PC-9 (cell line): ENCODE data around the gene ERBB3. TPM values are rescaled to one million over a fixed set of nuclear protein-coding genes. Genes with fewer than 3 reads are reported as not detected.

ENCODE experiments used
- BruUV-seq: library from RNA; stranded (reverse); fragments of 400-500 nt; replicated peaks from 2 replicates; lab custom pipeline; 2021; lab: Mats Ljungman, UMichigan
- CTCF ChIA-PET: fragments of 300-600 bp; sonication (Branson Sonifier 250); formaldehyde crosslinking; loops from one replicate; lab custom pipeline; 2022; ENCODE audit warnings: antibody characterized with exemption; lab: Charles Lee
- POLR2A ChIA-PET: fragments of 300-600 bp; sonication (Branson Sonifier 250); formaldehyde crosslinking; loops from one replicate; lab custom pipeline; 2022; ENCODE audit warnings: antibody characterized with exemption; ENCODE audit not compliant: unreplicated experiment; lab: Charles Lee
- DNase-seq, 2 experiments: peaks; one replicate each; pipeline versions ENCODE4 v3.0.0 to v3.0.0-alpha.2; 2015 to 2022; ENCODE audit warnings: mixed read lengths in 1 of 2
- H2AFZ ChIP-seq: fragments of 200-600 bp; sonication (generic); 2 replicates; pipeline ENCODE4 v1.8.1; 2017; ENCODE audit warnings: antibody characterized with exemption
- H3F3A ChIP-seq: fragments of 200-600 bp; sonication (generic); 2 replicates; pipeline ENCODE4 v1.8.1; 2017; ENCODE audit warnings: antibody characterized with exemption, mild to moderate bottlenecking, low read depth; ENCODE audit not compliant: insufficient read depth
- H3K27ac ChIP-seq: fragments of 200-600 bp; sonication (generic); 2 replicates; pipeline ENCODE4 v1.6.1; 2016; ENCODE audit warnings: mixed run types
- H3K27me3 ChIP-seq: fragments of 200-600 bp; sonication (generic); 2 replicates; pipeline ENCODE4 v1.6.1; 2016; ENCODE audit warnings: low read depth, mixed run types; ENCODE audit not compliant: insufficient read depth
- H3K36me3 ChIP-seq: fragments of 200-600 bp; sonication (generic); 2 replicates; pipeline ENCODE4 v1.6.1; 2016; ENCODE audit warnings: low read depth, mixed run types
- H3K4me1 ChIP-seq: fragments of 200-600 bp; sonication (generic); replicated peaks from 2 replicates; pipeline ENCODE4 v1.6.1; 2016; ENCODE audit warnings: mixed run types; ENCODE audit not compliant: insufficient read depth
- H3K4me2 ChIP-seq: fragments of 200-600 bp; sonication (generic); 2 replicates; pipeline ENCODE4 v1.6.1; 2017; ENCODE audit warnings: mixed run types
- H3K4me3 ChIP-seq: fragments of 200-600 bp; sonication (generic); 2 replicates; pipeline ENCODE4 v1.6.1; 2016; ENCODE audit warnings: mixed run types
- H3K79me2 ChIP-seq: fragments of 200-600 bp; sonication (generic); 2 replicates; pipeline ENCODE4 v1.6.1; 2017; ENCODE audit warnings: low read depth, mixed run types
- H3K9me2 ChIP-seq: fragments of 200-600 bp; sonication (generic); 2 replicates; pipeline ENCODE4 v1.8.1; 2017; ENCODE audit warnings: mild to moderate bottlenecking; ENCODE audit not compliant: insufficient read depth
- H3K9me3 ChIP-seq: fragments of 200-600 bp; sonication (generic); 2 replicates; pipeline ENCODE4 v1.8.1; 2016; ENCODE audit warnings: low read depth; ENCODE audit not compliant: insufficient read depth
- H4K20me1 ChIP-seq: fragments of 200-600 bp; sonication (generic); 2 replicates; pipeline ENCODE4 v1.8.1; 2017; ENCODE audit not compliant: insufficient read depth
- CTCF ChIP-seq: fragments of 200-600 bp; sonication (generic); conservative IDR thresholded peaks from 2 replicates; pipeline ENCODE4 v1.6.1; 2017; ENCODE audit warnings: mixed run types, antibody characterized with exemption, mild to moderate bottlenecking, moderate library complexity
- EZH2 ChIP-seq: fragments of 200-600 bp; sonication (generic); IDR thresholded peaks from 2 replicates; pipeline ENCODE4 v1.8.0; 2017; ENCODE audit warnings: antibody characterized with exemption, low read depth
- intact Hi-C: fragments of 100-400 bp; cut with micrococcal nuclease; formaldehyde crosslinking; loops from one replicate; pipeline ENCODE4 v1.10.0; 2022; ENCODE audit not compliant: unreplicated experiment
- total RNA-seq: library from RNA; stranded (reverse); gene quantifications from 2 replicates; pipeline ENCODE4 v1.2.3, GENCODE V29; 2021

Gene ERBB3
- total RNA-seq, 1 experiment from 2014 or later = 127 TPM

GRCh38 chr12:56101045-56101444, 21.1 kb downstream of the ERBB3 start:
- POLR2A ChIA-PET = no interaction called here
- H3K9me2 ChIP-seq = no peaks in the 10 kb centered on the region
- 0 out of 2 replicates have a peak, but pooled peaks cover 4% of the 10 kb centered on the region for H3K36me3 ChIP-seq
- no peak overlapping the region for H3K4me2 ChIP-seq
- H4K20me1 ChIP-seq = peaks cover 5% of the 10 kb centered on the region; the same call in 1 of the 2 replicates
- H3K4me3 ChIP-seq = no peak overlapping the region
- TF ChIP-seq CTCF = no peak
- TF ChIP-seq EZH2 = no peak
- H3K4me1 ChIP-seq = peaks cover 17% of the 10 kb centered on the region
- no peaks in the 10 kb centered on the region for H3K9me3 ChIP-seq
- peaks cover 17% of the 10 kb centered on the region for H3K79me2 ChIP-seq
- no peak for DNase-seq
- CTCF ChIA-PET = no interaction called here
- intact Hi-C loops = no loop called here
- no peak overlapping the region for H3K27ac ChIP-seq
- no peaks in the 10 kb centered on the region for H3K27me3 ChIP-seq
- no peak overlapping the region for H2AFZ ChIP-seq
- H3F3A ChIP-seq = peaks cover 42% of the 10 kb centered on the region
- no TSS peak for BruUV-seq

DNA sequence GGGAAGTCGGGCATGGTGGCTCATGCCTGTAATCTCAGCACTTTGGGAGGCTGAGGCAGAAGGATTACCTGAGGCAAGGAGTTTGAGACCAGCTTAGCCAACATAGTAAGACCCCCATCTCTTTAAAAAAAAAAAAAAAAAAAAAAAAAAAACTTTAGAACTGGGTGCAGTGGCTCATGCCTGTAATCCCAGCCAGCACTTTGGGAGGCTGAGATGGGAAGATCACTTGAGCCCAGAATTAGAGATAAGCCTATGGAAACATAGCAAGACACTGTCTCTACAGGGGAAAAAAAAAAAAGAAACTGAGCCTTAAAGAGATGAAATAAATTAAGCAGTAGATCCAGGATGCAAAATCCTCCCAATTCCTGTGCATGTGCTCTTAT, 22.7 kb downstream of the ERBB3 start:
- TF ChIP-seq EZH2 (no peak), CTCF (no peak)
- Histone ChIP-seq H3K9me3 (no peaks in the 10 kb centered on the region), H3K4me2 (peak overlapping the region; percentile 82; the same call in 1 of the 2 replicates), H2AFZ (no peak overlapping the region), H3K4me1 (peaks cover 25% of the 10 kb centered on the region), H3K27ac (no peak overlapping the region; the same call in 1 of the 2 replicates), H3K9me2 (no peaks in the 10 kb centered on the region), H4K20me1 (peaks cover 15% of the 10 kb centered on the region), H3F3A (peaks cover 53% of the 10 kb centered on the region), H3K79me2 (peaks cover 33% of the 10 kb centered on the region), H3K4me3 (no peak overlapping the region), H3K36me3 (peaks cover 20% of the 10 kb centered on the region), H3K27me3 (no peaks in the 10 kb centered on the region)
- intact Hi-C loops = no loop called here
- CTCF ChIA-PET = no interaction called here
- POLR2A ChIA-PET = no interaction called here
- no TSS peak for BruUV-seq
- no peak for DNase-seq

GRCh38 chr12:56103066-56103711, 23.2 kb downstream of the ERBB3 start:
- no TSS peak for BruUV-seq
- CTCF ChIA-PET = no interaction called here

More at GRCh38 chr12:56103066-56103711, 23.2 kb downstream of the ERBB3 start:
- POLR2A ChIA-PET = no interaction called here
- intact Hi-C loops = no loop called here
- DNase-seq = no peak
- Histone ChIP-seq H3K36me3 (peaks cover 25% of the 10 kb centered on the region), H2AFZ (peak overlapping the region; percentile 46; the same call in 1 of the 2 replicates), H3K9me3 (no peaks in the 10 kb centered on the region), H3K9me2 (no peaks in the 10 kb centered on the region), H3K4me3 (peak overlapping the region; percentile 97), H3K4me2 (peak overlapping the region; percentile 82), H3K27ac (peak overlapping the region; percentile 50), H3K79me2 (peaks cover 38% of the 10 kb centered on the region), H3K4me1 (peaks cover 25% of the 10 kb centered on the region), H3F3A (peaks cover 58% of the 10 kb centered on the region), H4K20me1 (peaks cover 15% of the 10 kb centered on the region), H3K27me3 (no peaks in the 10 kb centered on the region)
- TF ChIP-seq EZH2 = no peak
